A204.1 (cell line): ENCODE data around the gene VPS37C.
"Not testable (repeated sequence)": the region's sequence is repeated elsewhere in the genome, so short reads cannot be mapped to it uniquely, and the experiment has no call there.

Experiments
- FAIRE-seq: peaks from 2 replicates; lab custom pipeline; 2012; peaks lifted over from hg19 to GRCh38; lab: Jason Lieb, UNC

The VPS37C gene

GRCh38 chr11:61174273-61174672 lies 13.0 kb upstream of the VPS37C start:
- no peak for FAIRE-seq

- FAIRE-seq = no peak
Observed at GRCh38 chr11:61173456-61173855, 12.2 kb upstream of the VPS37C start.

DNA sequence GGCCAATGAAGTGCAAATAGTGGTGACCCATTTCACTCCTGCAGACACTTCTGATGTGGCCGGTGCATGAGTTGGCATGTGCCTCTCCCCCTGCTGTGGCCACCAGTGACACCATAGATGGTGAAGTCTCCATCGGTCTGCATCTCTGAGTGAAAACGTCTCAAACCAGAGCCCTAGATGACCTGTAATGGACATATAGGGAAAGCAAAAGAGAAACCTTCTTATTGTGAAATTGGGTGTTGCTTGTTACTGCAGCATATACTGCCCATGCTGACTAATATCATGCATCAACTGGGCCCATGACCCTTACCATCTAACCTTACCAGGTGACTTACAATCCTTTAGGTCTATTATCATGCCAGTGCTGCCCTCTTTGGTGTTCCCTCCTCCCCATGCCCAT lies 11.7 kb upstream of the VPS37C start:
- no peak for FAIRE-seq

- no peak for FAIRE-seq
Observed at GRCh38 chr11:61172356-61172755, 11.1 kb upstream of the VPS37C start.

DNA sequence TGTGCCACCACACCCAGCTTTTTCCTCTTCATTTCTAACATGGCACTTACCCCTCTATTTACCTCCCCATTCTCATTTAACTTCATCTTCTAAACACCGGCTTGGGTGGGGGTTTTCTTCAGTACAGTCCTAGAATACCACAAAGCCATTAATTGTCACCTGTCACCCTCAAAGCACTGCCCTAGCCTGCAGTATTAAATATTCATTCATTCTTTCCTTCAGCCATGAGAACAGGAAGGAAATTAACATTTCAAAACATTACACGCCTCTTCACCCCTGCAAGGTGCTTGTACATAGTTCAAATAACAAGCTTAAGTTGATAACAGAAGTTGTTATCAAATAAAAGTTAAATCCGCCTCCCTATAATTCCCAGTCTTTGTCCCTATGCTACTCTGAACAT lies 10.7 kb upstream of the VPS37C start:
- FAIRE-seq = no peak

- FAIRE-seq = no peak
Observed at GRCh38 chr11:61170566-61170965, 9.3 kb upstream of the VPS37C start.

DNA sequence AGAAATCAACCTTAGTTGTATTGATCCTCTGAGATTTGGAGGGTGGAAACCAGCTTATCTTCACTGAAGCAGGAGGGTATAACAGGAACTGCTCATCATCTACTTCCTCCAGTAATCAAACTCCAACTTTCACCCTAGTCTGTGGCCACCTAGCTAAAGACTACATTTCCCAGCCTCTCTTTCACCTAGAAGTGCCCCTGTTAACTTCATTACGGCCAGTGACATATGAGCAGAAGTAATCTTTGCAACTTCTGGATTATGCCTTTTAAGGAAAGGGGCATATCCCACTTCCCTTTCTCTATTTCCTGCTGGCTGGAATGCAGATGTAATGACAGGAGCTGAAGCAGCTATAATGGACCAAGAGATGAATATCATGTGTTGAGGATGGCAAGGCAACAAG lies 7.6 kb upstream of the VPS37C start:
- FAIRE-seq = no peak

DNA sequence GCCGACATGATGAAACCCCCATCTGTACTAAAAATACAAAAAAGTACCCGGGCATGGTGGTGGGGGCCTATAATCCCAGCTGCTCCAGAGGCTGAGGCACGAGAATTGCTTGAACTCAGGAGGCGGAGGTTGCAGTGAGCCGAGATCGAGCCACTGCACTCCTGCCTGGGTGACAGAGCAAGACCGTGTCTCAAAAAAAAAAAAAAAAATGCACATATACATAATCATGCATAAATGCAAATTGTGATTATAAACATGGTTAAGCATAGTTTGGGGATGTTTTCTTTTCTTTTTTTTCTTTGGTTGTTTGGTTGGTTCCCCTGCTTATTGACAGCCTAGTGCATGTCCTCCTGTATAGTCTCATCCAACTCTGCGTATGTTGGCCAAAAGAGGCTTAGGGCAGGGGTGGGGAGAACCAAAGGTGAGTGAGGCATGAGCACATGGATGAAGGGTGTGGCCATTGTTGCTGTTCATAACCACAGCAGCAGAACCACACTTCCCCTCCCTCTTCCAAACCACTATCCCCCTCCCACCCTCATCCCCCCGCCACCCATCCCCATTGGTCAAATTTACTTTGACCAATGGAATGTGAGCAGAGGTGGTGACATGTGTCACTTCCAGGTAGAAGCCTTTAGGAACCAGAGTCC lies 6.9 kb upstream of the VPS37C start:
- no peak for FAIRE-seq

DNA sequence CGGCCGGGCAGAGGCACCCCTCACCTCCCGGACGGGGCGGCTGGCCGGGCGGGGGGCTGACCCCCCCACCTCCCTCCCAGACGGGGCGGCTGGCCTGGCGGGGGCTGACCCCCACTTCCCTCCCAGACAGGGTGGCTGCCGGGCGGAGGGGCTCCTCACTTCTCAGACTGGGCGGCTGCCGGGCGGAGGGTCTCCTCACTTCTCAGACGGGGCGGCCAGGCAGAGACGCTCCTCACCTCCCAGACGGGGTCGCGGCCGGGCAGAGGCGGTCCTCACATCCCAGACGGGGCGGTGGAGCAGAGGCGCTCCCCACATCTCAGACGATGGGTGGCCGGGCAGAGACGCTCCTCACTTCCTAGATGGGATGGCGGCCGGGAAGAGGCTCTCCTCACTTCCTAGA lies 5.1 kb upstream of the VPS37C start:
- FAIRE-seq = not testable (repeated sequence)

DNA sequence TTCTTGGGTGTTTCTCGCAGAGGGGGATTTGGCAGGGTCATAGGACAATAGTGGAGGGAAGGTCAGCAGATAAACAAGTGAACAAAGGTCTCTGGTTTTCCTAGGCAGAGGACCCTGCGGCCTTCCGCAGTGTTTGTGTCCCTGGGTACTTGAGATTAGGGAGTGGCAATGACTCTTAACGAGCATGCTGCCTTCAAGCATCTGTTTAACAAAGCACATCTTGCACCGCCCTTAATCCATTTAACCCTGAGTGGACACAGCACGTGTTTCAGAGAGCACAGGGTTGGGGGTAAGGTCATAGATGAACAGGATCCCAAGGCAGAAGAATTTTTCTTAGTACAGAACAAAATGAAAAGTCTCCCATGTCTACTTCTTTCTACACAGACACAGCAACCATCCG lies 4.6 kb upstream of the VPS37C start:
- not testable (repeated sequence) for FAIRE-seq

DNA sequence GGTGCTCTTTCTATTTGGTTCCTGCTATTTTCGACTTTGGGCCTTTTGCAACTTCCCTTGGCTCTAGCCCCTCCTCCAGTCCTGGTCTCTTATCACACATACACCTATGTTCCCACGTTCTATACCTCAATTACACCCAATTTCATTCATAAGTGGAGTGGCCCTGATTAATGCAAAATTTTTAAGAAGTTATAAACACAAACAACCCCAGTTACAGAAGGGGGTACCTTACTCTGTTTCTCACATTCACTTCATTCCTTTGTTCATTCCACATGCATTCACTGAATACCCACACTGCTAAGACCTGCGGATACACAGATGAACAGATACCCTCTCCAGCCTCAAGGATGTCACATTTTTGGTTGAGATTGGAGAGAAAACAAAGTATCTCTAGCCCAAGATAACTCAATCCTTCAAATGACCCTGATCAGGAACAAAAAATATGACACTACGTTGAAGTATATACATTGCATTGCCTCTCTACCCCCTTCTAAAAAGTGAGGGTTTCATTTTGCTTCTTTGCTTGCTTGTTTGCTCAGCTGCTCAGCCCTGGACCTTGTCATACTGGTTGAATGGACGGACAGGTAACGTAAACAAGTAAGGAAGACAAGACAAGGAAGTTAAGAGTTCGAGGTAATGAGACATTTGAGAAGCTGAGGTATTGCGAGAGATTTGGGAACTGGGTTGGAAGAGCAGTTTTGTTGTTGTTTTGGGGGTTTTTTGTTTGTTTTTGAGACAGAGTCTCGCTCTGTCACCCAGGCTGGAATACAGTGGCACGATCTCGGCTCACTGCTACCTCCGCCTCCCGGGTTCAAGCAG lies 3.6 kb upstream of the VPS37C start:
- FAIRE-seq = no peak

GRCh38 chr11:61163714-61164605 lies 2.7 kb upstream of the VPS37C start:
- no peak for FAIRE-seq

GRCh38 chr11:61163021-61163420 lies 1.8 kb upstream of the VPS37C start:
- FAIRE-seq = no peak

DNA sequence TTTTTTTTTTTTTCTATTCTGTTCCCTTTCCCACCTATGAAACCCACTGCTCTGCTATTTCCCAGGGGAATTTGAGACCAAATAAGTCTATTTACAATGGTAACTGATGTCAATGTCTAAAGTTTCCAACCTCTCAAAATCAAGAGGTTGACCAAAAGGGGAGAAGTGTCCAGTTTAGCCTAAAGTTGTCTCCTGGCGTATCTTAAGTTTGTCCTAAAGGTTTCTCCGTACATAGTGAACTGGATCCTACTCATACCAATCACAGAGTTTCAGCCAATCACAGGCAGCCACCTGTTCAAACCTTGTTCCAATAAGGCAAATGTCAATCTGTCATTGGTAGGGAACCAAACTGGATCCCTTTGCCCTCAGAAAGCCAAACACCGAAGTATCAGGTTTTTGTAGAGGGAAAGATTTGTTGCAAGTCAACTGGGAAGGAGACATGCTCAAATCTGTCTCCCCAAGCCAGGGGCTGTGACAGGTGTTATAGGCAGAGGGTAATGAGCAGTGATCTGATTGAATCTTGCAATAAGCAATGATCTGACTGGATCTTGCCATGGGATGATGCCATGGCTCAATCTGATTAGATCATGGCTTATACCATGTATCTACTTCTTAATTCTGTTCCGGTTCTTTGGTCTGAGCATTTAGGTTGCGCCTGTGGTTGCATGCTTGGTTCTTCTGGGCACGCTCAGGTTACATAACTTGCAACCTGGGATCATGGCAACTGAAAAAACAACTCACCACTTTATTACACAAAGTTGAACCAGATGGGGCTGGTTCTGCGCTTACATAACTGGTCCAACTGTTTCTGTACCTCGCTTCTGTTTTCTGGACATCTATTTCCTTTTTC lies 1.1 kb upstream of the VPS37C start:
- FAIRE-seq = no peak

GRCh38 chr11:61160487-61161189 lies 588 bp downstream of the VPS37C start:
- FAIRE-seq = no peak

GRCh38 chr11:61158691-61159381 lies 2.4 kb downstream of the VPS37C start:
- no peak for FAIRE-seq

GRCh38 chr11:61157743-61158142 lies 3.5 kb downstream of the VPS37C start:
- FAIRE-seq = no peak

GRCh38 chr11:61155741-61156140 lies 5.5 kb downstream of the VPS37C start:
- FAIRE-seq = no peak

DNA sequence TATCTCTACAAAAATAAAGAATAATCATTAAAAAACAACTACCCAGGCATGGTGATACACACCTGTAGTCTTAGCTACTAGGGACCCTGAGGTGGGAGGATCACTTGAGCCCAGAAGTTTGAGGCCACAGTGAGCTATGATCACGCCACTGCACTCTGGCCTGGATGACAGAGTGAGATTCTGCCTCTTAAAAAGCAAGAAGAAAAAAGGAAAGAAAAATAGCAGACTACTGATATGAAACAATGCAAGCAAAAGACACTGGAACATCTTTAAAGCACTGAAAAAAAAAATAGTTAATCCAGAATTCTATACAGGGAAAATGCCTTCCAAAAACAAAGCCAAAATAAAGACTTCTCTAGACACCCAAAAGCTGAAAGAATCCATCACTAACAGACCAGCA lies 5.9 kb downstream of the VPS37C start:
- no peak for FAIRE-seq

DNA sequence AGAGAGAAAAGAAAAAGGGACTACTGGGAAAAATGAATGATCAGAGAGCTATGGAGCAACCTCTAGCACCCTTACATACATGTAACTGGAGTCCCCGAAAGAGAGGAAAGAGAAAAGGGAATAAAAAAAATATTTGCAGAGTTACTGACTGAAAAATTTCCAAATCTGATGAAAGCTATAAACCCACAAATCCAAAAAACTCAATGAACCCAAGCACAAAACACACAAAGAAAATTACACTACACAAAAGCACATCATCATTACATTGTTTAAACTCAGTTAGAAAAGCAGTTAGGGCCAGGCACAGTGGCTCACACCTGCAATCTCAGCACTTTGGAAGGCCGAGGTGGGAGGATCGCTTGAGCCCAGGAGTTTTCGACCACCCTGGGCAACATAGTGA lies 6.7 kb downstream of the VPS37C start:
- no peak for FAIRE-seq

DNA sequence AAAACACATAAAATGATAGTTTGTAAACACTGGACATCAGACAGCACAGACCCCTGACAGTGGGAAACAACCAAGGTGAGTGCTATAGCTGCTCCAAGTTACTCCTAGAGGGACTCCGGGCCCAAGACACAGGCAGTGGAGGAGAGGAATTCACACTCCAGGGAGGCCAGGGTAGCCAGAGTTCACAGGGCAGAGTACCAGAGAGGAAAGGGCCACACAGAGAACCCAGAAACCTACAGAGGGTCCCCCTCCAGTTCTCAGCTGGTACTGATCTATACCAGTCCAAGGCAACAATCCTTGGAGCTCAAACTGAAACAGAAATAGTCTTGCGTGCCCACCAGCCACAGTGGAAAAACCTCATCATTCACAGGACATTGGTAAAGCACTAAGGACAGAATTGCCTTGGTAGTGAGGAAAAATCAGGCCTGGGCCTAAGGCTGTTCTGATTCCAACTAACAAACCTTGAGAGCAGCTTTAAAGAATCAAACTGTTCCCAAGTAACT lies 7.6 kb downstream of the VPS37C start:
- FAIRE-seq = no peak
